Smooth muscle cell (in vitro differentiated cells): Measurements from ENCODE around the gene ADD3. TPM values are rescaled to one million over a fixed set of nuclear protein-coding genes. Genes with fewer than 3 reads are reported as not detected.

ENCODE experiments used
- DNase-seq: peaks from one replicate; lab custom pipeline; 2025; ENCODE audit not compliant: unreplicated experiment; lab: John Stamatoyannopoulos, UW
- H2AFZ ChIP-seq: fragments of 200-600 bp; sonication (generic); 2 replicates; pipeline ENCODE4 v1.6.0; 2016; ENCODE audit warnings: antibody characterized with exemption, low read depth, mild to moderate bottlenecking
- H3F3A ChIP-seq: fragments of 200-600 bp; sonication (generic); 2 replicates; pipeline ENCODE4 v1.6.0; 2017; ENCODE audit warnings: antibody characterized with exemption, low read depth
- H3K27ac ChIP-seq: fragments of 200-600 bp; sonication (generic); 2 replicates; pipeline ENCODE4 v1.5.1; 2016; ENCODE audit warnings: low read depth, mild to moderate bottlenecking
- H3K27me3 ChIP-seq: fragments of 200-600 bp; sonication (generic); 2 replicates; pipeline ENCODE4 v1.6.1; 2016; ENCODE audit warnings: low read depth, mild to moderate bottlenecking
- H3K36me3 ChIP-seq: fragments of 200-600 bp; sonication (generic); 2 replicates; pipeline ENCODE4 v1.5.1; 2016; ENCODE audit warnings: low read depth
- H3K4me1 ChIP-seq: fragments of 200-600 bp; sonication (generic); 2 replicates; pipeline ENCODE4 v1.5.1; 2016; ENCODE audit warnings: low read depth
- H3K4me2 ChIP-seq: fragments of 200-600 bp; sonication (generic); 2 replicates; pipeline ENCODE4 v1.6.0; 2016; ENCODE audit warnings: mild to moderate bottlenecking
- H3K4me3 ChIP-seq: fragments of 200-600 bp; sonication (generic); 2 replicates; pipeline ENCODE4 v1.5.1; 2016; ENCODE audit warnings: mild to moderate bottlenecking
- H3K79me2 ChIP-seq: fragments of 200-600 bp; sonication (generic); 2 replicates; pipeline ENCODE4 v1.6.0; 2016; ENCODE audit warnings: low read depth, mild to moderate bottlenecking
- H3K9ac ChIP-seq: fragments of 200-600 bp; sonication (generic); 2 replicates; pipeline ENCODE4 v1.6.0; 2016; ENCODE audit warnings: low read depth
- H3K9me3 ChIP-seq: fragments of 200-600 bp; sonication (generic); replicated peaks from 2 replicates; pipeline ENCODE4 v1.5.1; 2016; ENCODE audit warnings: low read depth
- H4K20me1 ChIP-seq: fragments of 200-600 bp; sonication (generic); 2 replicates; pipeline ENCODE4 v1.6.0; 2016; ENCODE audit warnings: low read depth
- WGBS: methylation state at CpG from one replicate; pipeline ENCODE4 v1.1.7; 2016; ENCODE audit warnings: low lambda C conversion rate; 5-methylcytosine and 5-hydroxymethylcytosine counted together
- polyA plus RNA-seq: library from polyadenylated mRNA; unstranded; fragments of >200 nt; fragmentation: Nextera tagmentation; extraction: Ambion mirVana; gene quantifications from 2 replicates; pipeline ENCODE4 v1.2.1, GENCODE V29; 2016
- total RNA-seq: library from RNA; depleted of rRNA; stranded (reverse); fragments of >200 nt; gene quantifications from 2 replicates; pipeline ENCODE4 v1.2.3, GENCODE V29; 2014
- TF ChIP-seq, protein P1 (sequence below): fragments of 200-600 bp; sonication (generic); IDR thresholded peaks from 2 replicates; pipeline ENCODE4 v1.5.1; 2017; ENCODE audit warnings: borderline replicate concordance, mild to moderate bottlenecking, antibody characterized with exemption; ENCODE audit not compliant: insufficient read depth, poor library complexity, severe bottlenecking

The ADD3 gene
- total and polyA plus RNA-seq, 2 experiments from 2014 or later = 75.0 to 155 TPM

DNA sequence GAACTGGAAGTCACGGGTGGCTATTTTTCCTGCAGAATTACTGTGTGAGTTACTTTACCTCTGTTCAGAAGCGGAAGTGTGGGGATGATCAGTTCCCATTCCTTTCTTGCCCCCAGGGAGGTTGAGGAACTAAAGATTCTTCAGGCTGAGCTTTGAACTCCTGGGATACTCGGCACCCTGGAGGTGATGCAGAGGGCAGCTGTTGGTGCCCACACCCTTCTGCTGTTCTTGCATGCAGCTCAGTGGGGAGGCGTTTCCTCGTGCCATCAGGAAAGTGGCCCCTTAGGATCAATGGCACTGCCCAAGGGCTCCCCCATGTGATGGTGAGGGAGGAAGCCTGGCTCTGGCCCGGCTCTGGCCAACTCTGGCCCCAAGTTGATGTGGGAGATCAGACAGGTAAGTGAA, 155.0 kb downstream of the ADD3 start:
- no peaks in the 10 kb centered on the region for H3K36me3 ChIP-seq

DNA sequence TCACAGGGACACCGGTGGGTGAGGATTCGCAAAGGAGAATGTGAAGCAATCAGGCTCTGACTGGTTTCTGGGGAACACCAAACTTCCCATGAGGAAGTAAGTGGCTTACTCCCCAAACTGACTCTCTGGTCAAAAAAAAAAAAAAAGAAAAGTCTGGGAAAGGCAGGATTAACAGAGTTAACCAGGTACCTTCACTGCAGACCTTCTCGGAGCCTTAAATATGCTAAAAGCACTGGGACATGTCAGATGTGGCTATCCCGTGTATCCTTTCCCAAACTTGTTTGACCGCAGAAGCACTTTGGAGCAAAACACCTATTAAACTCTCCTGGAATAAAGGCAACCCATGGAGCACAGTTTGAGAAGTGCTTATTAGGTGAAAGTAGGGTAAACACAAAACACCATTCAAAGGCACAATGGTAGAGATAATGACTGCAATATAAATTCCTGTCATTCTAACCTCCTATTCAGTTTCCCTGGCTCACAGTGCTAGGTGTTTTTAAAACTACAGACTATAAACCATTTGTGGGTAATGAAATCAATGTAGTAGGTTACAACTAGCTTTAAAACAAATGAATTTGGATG, 155.5 kb downstream of the ADD3 start:
- TF ChIP-seq, protein P1, sequence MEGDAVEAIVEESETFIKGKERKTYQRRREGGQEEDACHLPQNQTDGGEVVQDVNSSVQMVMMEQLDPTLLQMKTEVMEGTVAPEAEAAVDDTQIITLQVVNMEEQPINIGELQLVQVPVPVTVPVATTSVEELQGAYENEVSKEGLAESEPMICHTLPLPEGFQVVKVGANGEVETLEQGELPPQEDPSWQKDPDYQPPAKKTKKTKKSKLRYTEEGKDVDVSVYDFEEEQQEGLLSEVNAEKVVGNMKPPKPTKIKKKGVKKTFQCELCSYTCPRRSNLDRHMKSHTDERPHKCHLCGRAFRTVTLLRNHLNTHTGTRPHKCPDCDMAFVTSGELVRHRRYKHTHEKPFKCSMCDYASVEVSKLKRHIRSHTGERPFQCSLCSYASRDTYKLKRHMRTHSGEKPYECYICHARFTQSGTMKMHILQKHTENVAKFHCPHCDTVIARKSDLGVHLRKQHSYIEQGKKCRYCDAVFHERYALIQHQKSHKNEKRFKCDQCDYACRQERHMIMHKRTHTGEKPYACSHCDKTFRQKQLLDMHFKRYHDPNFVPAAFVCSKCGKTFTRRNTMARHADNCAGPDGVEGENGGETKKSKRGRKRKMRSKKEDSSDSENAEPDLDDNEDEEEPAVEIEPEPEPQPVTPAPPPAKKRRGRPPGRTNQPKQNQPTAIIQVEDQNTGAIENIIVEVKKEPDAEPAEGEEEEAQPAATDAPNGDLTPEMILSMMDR = no peak
- H3K36me3 ChIP-seq = no peaks in the 10 kb centered on the region
- no peak for DNase-seq
- no peaks in the 10 kb centered on the region for H3F3A ChIP-seq
- peaks cover 22% of the 10 kb centered on the region for H3K27me3 ChIP-seq
- no peak overlapping the region for H2AFZ ChIP-seq
- peaks cover 9% of the 10 kb centered on the region for H3K4me1 ChIP-seq
- 39% methylated on average over 5 of the region's 5 CpGs for WGBS
- H3K4me3 ChIP-seq = no peak overlapping the region
- no peak overlapping the region for H3K4me2 ChIP-seq
- no peak overlapping the region for H3K27ac ChIP-seq
- H3K9ac ChIP-seq = no peak overlapping the region
- H3K79me2 ChIP-seq = no peaks in the 10 kb centered on the region
- no peaks in the 10 kb centered on the region for H4K20me1 ChIP-seq
- H3K9me3 ChIP-seq = no peaks in the 10 kb centered on the region

More for the DNA sequence above, 155.0 kb downstream of the ADD3 start:
- H3K4me2 ChIP-seq = no peak overlapping the region
- no peaks in the 10 kb centered on the region for H3F3A ChIP-seq
- no peak overlapping the region for H3K27ac ChIP-seq
- H3K79me2 ChIP-seq = no peaks in the 10 kb centered on the region
- H3K9me3 ChIP-seq = no peaks in the 10 kb centered on the region
- TF ChIP-seq, protein P1 = no peak
- H4K20me1 ChIP-seq = no peaks in the 10 kb centered on the region
- no peak for DNase-seq
- no peak overlapping the region for H3K9ac ChIP-seq
- 39% methylated on average over 6 of the region's 6 CpGs for WGBS
- peaks cover 9% of the 10 kb centered on the region for H3K4me1 ChIP-seq
- H3K4me3 ChIP-seq = no peak overlapping the region
- no peak overlapping the region for H2AFZ ChIP-seq
- H3K27me3 ChIP-seq = peaks cover 16% of the 10 kb centered on the region

DNA sequence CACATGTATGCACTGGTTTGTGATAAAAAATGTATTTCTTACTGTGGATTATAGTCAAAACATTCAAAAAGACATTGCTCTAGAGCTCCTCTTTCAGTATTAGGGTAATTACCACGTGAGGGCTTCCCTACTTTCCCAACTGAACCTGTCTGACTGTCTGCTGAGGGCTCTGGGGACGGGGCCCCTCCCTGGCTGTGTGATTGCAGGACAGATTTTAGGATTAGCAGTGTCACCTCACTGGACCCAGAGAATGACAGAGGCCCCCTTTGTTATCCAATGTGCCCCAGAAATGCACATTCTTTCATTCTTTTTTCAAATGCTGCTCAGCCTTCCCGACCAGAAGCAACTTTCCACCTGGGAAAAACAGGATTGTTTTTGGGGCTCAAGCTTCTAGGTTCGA, 156.1 kb downstream of the ADD3 start:
- TF ChIP-seq, protein P1 = no peak
- Histone ChIP-seq H3K9ac (no peak overlapping the region), H3K4me3 (no peak overlapping the region), H3K79me2 (no peaks in the 10 kb centered on the region), H3F3A (no peaks in the 10 kb centered on the region), H3K9me3 (no peaks in the 10 kb centered on the region), H3K4me2 (no peak overlapping the region), H3K27ac (no peak overlapping the region), H2AFZ (no peak overlapping the region), H4K20me1 (no peaks in the 10 kb centered on the region), H3K27me3 (peaks cover 27% of the 10 kb centered on the region), H3K36me3 (no peaks in the 10 kb centered on the region), H3K4me1 (peaks cover 9% of the 10 kb centered on the region)
- WGBS = 41% methylated on average over 4 of the region's 4 CpGs
- DNase-seq = no peak

DNA sequence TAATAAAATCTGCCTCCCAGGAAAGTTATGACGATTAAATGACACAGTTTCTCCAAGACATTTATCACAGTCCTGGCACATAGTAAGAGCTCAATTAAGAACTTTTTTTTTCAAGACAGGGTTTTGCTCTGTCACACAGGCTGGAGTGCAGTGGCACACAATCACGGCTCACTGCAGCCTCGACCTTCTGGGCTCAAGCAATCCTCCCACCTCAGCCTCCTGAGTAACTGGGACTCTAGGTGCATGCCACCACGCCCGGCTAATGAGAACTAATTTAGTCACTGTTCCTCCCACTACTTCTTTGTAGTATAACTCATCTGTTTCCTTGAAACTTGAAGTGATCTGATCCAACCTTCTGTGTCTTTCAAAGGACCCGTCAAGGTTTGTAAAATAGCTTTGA, 157.5 kb downstream of the ADD3 start:
- H3K4me2 ChIP-seq = no peak overlapping the region
- H3K27ac ChIP-seq = no peak overlapping the region
- DNase-seq = no peak
- no peak overlapping the region for H2AFZ ChIP-seq
- no peak overlapping the region for H3K9ac ChIP-seq
- H3K4me1 ChIP-seq = peaks cover 9% of the 10 kb centered on the region
- no peaks in the 10 kb centered on the region for H3F3A ChIP-seq
- no peaks in the 10 kb centered on the region for H3K9me3 ChIP-seq
- 81% methylated on average over 6 of the region's 6 CpGs for WGBS
- no peaks in the 10 kb centered on the region for H3K79me2 ChIP-seq
- H3K36me3 ChIP-seq = no peaks in the 10 kb centered on the region
- H4K20me1 ChIP-seq = no peaks in the 10 kb centered on the region
- peaks cover 41% of the 10 kb centered on the region for H3K27me3 ChIP-seq
- no peak overlapping the region for H3K4me3 ChIP-seq
- TF ChIP-seq, protein P1 = no peak
